GM19455 (cell line): ENCODE measurements around the gene RREB1.

ENCODE experiments used
- ATAC-seq: cut with Tn5 transposase; IDR thresholded peaks from one replicate; pipeline ENCODE4 v1.9.1; 2021; ENCODE audit not compliant: unreplicated experiment

Gene RREB1

GRCh38 chr6:7239590-7239948, 131.8 kb downstream of the RREB1 start:
- ATAC-seq = no peak

- no peak for ATAC-seq
Measured at GRCh38 chr6:7240351-7240750, 132.6 kb downstream of the RREB1 start.

- no peak for ATAC-seq
Measured at GRCh38 chr6:7241160-7241559, 133.4 kb downstream of the RREB1 start.

- ATAC-seq = no peak
Measured at GRCh38 chr6:7241709-7242645, 134.2 kb downstream of the RREB1 start.

- ATAC-seq = no peak
Measured at GRCh38 chr6:7242835-7243178, 135.0 kb downstream of the RREB1 start.

- ATAC-seq = no peak
Measured at GRCh38 chr6:7243179-7243981, 135.6 kb downstream of the RREB1 start.

GRCh38 chr6:7245668-7246393, 138.1 kb downstream of the RREB1 start:
- no peak for ATAC-seq

- no peak for ATAC-seq
Measured at GRCh38 chr6:7246401-7247178, 138.8 kb downstream of the RREB1 start.

GRCh38 chr6:7247179-7247456, 139.4 kb downstream of the RREB1 start:
- no peak for ATAC-seq

GRCh38 chr6:7247828-7248227, 140.1 kb downstream of the RREB1 start:
- ATAC-seq = no peak

- no peak for ATAC-seq
Measured at GRCh38 chr6:7249391-7249790, 141.6 kb downstream of the RREB1 start.

GRCh38 chr6:7249946-7250643, 142.3 kb downstream of the RREB1 start:
- no peak for ATAC-seq

GRCh38 chr6:7250812-7251211, 143.1 kb downstream of the RREB1 start:
- no peak for ATAC-seq

- no peak for ATAC-seq
Measured at GRCh38 chr6:7251646-7252260, 144.0 kb downstream of the RREB1 start.

- ATAC-seq = no peak
Measured at GRCh38 chr6:7252390-7252789, 144.6 kb downstream of the RREB1 start.

- no peak for ATAC-seq
Measured at GRCh38 chr6:7254980-7255835, 147.4 kb downstream of the RREB1 start.

- no peak for ATAC-seq
Measured at GRCh38 chr6:7255918-7256317, 148.2 kb downstream of the RREB1 start.

- no peak for ATAC-seq
Measured at GRCh38 chr6:7256785-7257184, 149.0 kb downstream of the RREB1 start.
